IPS-18c (cell line): Measurements from ENCODE around the gene ARHGAP40.
A peak's percentile ranks its signal among the peaks of the same experiment; 100 is the strongest.

Experiments used
- H3K4me3 ChIP-seq: 2 replicates; pipeline ENCODE4 v1.7.0; 2013; ENCODE audit warnings: low read depth, mild to moderate bottlenecking, low read length, moderate library complexity; ENCODE audit not compliant: insufficient read depth
- H3K9me3 ChIP-seq: one replicate; pipeline ENCODE4 v1.6.1; 2013; ENCODE audit warnings: mild to moderate bottlenecking, low read length, moderate library complexity; ENCODE audit not compliant: control insufficient read depth, insufficient read depth

The ARHGAP40 gene

GRCh38 chr20:38601216-38602184 lies at the start of gene ARHGAP40:
Gene ARHGAP40, plus strand, starts transcription at chr20:38601809.
- no peaks in the 10 kb centered on the region for H3K9me3 ChIP-seq
- H3K4me3 ChIP-seq, result peak within 1 kb of the TSS; percentile 26

- Histone ChIP-seq H3K9me3 (no peaks in the 10 kb centered on the region), H3K4me3 (no peak overlapping the region)
Observed at GRCh38 chr20:38554986-38555385, 46.6 kb upstream of the ARHGAP40 start.

- no peaks in the 10 kb centered on the region for H3K9me3 ChIP-seq
Observed at GRCh38 chr20:38555395-38555794, 46.2 kb upstream of the ARHGAP40 start.

GRCh38 chr20:38557174-38557573 lies 44.4 kb upstream of the ARHGAP40 start:
- no peaks in the 10 kb centered on the region for H3K9me3 ChIP-seq

More at GRCh38 chr20:38555395-38555794, 46.2 kb upstream of the ARHGAP40 start:
- no peak overlapping the region for H3K4me3 ChIP-seq

GRCh38 chr20:38558596-38559360 lies 42.8 kb upstream of the ARHGAP40 start:
- Histone ChIP-seq H3K4me3 (no peak overlapping the region), H3K9me3 (no peaks in the 10 kb centered on the region)

More at GRCh38 chr20:38557174-38557573, 44.4 kb upstream of the ARHGAP40 start:
- H3K4me3 ChIP-seq, result no peak overlapping the region

- Histone ChIP-seq H3K4me3 (no peak overlapping the region), H3K9me3 (no peaks in the 10 kb centered on the region)
Observed at GRCh38 chr20:38559764-38560163, 41.8 kb upstream of the ARHGAP40 start.

GRCh38 chr20:38563802-38564431 lies 37.7 kb upstream of the ARHGAP40 start:
- H3K4me3 ChIP-seq, result no peak overlapping the region

GRCh38 chr20:38564680-38565079 lies 36.9 kb upstream of the ARHGAP40 start:
- no peak overlapping the region for H3K4me3 ChIP-seq

More at GRCh38 chr20:38563802-38564431, 37.7 kb upstream of the ARHGAP40 start:
- H3K9me3 ChIP-seq, result no peaks in the 10 kb centered on the region

GRCh38 chr20:38566036-38566598 lies 35.5 kb upstream of the ARHGAP40 start:
- H3K4me3 ChIP-seq, result no peak overlapping the region

More at GRCh38 chr20:38564680-38565079, 36.9 kb upstream of the ARHGAP40 start:
- H3K9me3 ChIP-seq, result no peaks in the 10 kb centered on the region

GRCh38 chr20:38569747-38570525 lies 31.7 kb upstream of the ARHGAP40 start:
- Histone ChIP-seq H3K9me3 (no peaks in the 10 kb centered on the region), H3K4me3 (no peak overlapping the region)

More at GRCh38 chr20:38566036-38566598, 35.5 kb upstream of the ARHGAP40 start:
- no peaks in the 10 kb centered on the region for H3K9me3 ChIP-seq

GRCh38 chr20:38573413-38573812 lies 28.2 kb upstream of the ARHGAP40 start:
- Histone ChIP-seq H3K9me3 (no peaks in the 10 kb centered on the region), H3K4me3 (no peak overlapping the region)

GRCh38 chr20:38579219-38579910 lies 22.2 kb upstream of the ARHGAP40 start:
- no peaks in the 10 kb centered on the region for H3K9me3 ChIP-seq
- H3K4me3 ChIP-seq, result no peak overlapping the region

GRCh38 chr20:38579921-38580320 lies 21.7 kb upstream of the ARHGAP40 start:
- H3K4me3 ChIP-seq, result no peak overlapping the region

GRCh38 chr20:38581013-38581412 lies 20.6 kb upstream of the ARHGAP40 start, which contains the start of gene ADIG:
Gene ADIG, plus strand, starts transcription at chr20:38581197. Its CDS starts 54 bp downstream, at chr20:38581251.
- no peaks in the 10 kb centered on the region for H3K9me3 ChIP-seq
- no peak within 1 kb of the TSS for H3K4me3 ChIP-seq

More at GRCh38 chr20:38579921-38580320, 21.7 kb upstream of the ARHGAP40 start:
- H3K9me3 ChIP-seq, result no peaks in the 10 kb centered on the region

- H3K9me3 ChIP-seq, result no peaks in the 10 kb centered on the region
- H3K4me3 ChIP-seq, result no peak overlapping the region
Observed at GRCh38 chr20:38581830-38582358, 19.7 kb upstream of the ARHGAP40 start.
